HG03469 (cell line): ENCODE measurements around the gene XAF1.
"Not testable (repeated sequence)": the region's sequence is repeated elsewhere in the genome, so short reads cannot be mapped to it uniquely, and the experiment has no call there.

ENCODE experiments used
- ATAC-seq: cut with Tn5 transposase; IDR thresholded peaks from one replicate; pipeline ENCODE4 v1.9.1; 2021; ENCODE audit warnings: mild to moderate bottlenecking, moderate library complexity, moderate number of reproducible peaks; ENCODE audit not compliant: unreplicated experiment

Gene XAF1

DNA sequence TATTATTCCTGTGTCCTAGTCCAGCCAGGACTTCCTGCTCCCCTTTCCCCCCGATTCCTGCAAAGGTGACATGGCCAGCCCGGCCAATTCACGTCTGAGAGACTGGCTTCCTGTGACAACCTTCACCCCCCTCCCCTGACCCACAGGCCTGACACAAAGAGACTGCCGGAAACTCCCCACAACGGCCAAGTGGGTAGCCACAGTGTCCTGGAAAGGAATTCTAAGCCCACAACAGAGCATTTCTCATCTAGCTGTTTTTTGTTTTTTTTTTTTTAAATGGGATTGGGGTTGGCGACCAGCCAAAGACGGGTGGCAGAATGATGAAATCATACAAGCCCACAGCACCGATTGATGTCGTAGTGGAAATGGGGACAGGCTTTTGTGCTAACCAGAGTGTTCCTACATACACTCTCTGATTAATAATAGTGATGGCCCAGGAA, 2.8 kb upstream of the XAF1 start:
- ATAC-seq, result no peak

DNA sequence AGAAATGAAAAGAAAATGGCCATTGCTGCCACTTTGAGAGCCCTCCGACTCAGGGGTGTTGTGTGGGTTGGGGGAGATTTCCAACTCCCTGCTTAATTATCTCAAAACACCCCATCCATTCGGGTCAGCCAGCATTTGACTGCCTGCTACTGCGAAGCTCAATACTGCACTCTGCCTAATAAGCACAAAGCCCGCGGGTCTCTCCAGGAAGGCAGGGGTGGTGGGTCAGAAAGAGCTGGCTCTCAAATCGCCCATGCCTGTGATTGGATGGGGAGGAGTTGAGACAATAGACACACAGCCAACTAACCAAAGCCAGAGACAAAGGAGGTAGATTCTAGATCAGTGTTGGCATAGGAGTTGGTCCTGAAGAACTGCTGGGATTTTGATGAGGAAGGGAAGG, 2.3 kb upstream of the XAF1 start:
- no peak for ATAC-seq

DNA sequence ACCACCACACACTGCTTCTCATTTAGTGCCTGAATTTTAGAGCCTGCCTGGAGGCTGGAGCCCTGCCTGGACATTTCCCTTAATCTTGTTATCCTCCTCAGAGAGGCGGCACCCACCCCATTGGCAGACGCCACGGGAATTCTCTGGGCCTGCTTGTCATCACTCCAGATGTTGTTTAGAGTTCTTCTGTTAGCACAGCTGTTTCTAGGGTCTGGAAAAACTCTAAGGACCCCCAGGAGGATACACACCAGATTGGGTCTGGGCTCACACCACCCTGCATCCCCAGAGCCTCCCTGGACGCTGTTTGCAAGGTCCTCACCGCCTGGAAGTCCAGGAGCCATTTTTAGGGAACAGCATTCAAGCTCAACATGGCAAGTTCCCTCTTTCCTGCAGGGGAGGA, 565 bp upstream of the XAF1 start:
- ATAC-seq, result no peak

DNA sequence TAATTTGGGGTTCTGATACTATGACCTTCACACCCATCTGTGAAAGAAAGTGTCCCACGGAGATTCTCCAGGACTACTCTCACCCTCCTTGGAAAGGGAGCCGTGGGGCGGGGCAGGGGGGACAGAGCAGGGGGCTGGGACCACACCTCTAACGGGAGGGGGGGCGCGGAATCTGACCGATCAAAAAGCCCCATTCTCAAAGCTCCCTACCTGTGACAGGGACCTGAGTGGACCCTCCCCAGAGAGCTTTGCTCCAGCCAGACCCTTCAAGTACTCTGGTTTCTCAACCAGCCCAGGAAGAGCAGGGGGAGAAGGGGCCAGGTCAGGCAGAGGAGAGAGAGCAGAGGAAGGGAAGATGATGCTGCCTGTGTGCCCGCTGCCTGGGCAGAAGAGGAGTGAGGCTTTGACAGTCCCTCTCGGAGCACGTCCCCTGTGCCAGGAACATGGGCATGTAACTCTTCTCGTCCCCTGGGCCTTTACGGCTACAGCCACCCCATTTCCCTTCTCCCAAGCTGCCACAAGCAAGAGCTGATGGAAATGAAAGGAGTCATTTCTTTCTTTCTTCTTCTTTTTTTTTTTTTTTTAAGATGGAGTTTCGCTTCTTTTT, 682 bp downstream of the XAF1 start:
- no peak for ATAC-seq

DNA sequence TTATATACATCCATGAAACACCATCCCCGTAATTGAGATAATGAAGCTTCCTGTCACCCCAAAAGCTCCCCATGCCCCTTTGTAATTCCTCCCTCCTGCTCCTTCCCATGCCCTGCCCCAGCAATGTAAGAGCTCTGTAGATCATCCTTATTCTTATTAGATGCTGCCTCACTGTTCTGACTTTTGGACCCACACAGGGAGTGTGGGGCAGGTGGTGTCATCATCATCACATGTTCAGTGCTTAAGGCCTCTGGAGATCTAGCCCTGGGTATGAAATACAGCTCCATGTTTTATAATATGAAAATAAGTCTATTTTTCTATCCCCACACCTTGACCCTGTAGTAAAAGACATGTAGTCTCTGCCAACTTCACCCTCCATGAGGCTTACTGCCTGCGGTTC, 1.9 kb downstream of the XAF1 start:
- no peak for ATAC-seq

DNA sequence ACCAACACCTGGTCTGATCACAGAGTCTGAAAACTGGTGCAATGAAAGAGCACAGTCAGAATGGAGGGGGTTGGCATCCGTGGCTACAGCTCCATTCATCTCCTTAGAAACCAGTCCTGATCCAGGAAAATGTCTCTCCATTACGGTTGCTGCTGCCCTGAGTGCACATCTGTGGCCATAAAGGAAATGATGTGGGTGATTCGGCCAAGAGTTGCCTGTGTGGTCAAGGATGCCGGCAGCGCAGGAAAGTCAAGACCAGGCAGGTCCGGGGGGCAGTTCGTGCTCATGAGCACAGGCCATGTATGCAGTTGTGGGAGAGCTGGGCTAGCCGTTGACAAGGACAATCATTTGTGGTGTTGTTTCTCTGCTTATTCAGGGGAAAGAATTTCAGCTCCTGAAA, 5.9 kb downstream of the XAF1 start:
- no peak for ATAC-seq

DNA sequence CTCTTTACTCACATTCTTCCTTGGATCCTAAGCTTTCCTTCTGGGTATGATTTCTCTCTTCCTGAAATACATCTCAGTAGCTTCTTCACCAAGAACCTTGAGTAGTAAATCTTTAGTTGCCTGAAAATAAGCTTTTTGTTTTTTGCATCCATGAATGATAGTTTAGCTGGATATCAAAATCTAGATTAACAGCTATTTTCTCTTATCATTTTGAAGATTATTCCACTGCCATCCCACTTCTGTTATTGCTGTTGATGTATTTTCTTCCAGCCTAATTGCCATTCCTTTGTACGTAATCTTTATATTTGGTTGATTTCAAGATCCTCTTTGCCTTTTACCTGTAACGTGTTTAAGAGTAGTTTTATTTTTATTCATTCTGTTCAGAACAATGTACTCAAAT, 12.6 kb downstream of the XAF1 start:
- ATAC-seq, result no peak

DNA sequence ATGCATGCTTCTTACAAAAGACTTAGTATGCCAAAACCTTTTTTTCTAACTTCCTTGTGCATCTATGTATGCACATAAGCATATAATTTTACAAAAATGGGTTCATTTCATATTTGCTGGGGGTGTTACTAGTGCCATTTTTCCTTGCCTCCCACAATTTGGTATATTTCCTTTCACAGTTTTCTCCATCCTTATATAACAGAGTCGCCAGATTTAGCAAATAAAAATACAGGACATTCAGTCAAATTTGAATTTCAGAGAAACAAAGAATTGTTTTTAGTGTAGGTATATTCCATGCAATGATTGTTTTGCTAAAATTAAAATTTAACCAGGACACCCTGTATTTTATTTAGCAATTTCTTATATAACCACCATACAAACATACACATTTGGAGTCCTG, 16.2 kb downstream of the XAF1 start:
- no peak for ATAC-seq

DNA sequence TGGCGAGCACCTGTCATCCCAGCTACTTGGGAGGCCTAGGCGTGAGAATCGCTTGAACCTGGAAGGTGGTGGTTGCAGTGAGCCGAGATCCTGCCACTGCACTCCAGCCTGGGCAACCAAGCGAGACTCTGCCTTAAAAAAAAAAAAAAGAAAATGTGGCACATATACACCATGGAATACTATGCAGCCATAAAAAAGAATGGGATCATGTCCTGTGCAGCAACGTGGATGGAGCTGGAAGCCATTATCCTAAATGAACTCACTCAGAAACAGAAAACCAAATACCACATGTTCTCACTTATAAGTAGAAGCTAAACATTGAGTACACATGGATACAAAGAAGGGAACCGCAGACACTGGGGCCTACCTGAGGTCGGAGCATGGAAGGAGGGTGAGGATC, 19.1 kb downstream of the XAF1 start:
- not testable (repeated sequence) for ATAC-seq

DNA sequence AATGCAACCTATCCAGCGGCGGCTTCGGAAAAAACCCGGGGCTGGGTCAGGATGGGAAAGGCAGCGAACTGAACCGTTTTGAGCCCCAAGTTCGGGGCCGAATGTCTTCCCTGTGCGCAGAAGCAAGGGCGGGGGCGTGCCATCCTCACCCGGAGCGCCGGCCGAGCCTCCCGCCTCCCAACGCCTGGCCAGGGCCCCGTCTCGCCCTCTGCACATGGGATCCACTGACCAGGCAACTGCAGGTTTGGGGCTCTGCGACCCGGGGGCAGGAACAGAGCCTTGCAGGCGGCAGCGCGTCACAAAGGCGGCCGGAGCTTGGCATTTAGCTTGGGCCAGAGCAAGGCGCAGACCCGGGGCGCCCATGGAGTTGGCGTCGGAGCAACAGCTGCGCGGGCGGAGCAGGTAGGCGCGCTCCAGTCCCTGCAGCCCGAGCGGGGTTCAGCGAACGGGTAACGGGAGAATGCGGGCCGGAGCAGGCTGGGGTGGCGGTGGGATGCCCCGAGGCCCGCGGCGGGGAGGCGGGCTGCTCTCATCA, 20.1 kb downstream of the XAF1 start, which contains the start of gene FBXO39:
Gene FBXO39, plus strand, starts transcription at position 345 of the 535 bp plus-strand sequence. CDS start 3,654 bp downstream, outside the sequence.
- no peak for ATAC-seq

DNA sequence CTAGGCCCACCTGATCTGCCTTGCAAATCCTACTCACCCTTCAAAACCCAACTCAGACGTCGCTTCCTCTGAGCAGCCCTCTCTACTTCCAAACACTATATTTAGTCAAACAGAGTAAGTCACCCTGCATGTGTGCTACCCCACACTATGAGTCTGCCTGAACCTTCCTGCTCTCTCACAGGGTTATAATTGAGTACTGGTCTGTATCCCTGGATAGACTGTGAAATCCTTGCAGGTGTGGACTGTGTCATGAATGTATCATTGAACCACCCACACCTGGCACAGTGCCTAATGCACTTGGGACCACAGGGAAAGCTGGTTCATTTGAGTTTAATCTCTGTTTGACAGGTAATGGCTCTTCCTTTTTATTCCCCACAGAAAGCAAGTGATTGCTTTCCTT, 23.6 kb downstream of the XAF1 start:
- no peak for ATAC-seq

DNA sequence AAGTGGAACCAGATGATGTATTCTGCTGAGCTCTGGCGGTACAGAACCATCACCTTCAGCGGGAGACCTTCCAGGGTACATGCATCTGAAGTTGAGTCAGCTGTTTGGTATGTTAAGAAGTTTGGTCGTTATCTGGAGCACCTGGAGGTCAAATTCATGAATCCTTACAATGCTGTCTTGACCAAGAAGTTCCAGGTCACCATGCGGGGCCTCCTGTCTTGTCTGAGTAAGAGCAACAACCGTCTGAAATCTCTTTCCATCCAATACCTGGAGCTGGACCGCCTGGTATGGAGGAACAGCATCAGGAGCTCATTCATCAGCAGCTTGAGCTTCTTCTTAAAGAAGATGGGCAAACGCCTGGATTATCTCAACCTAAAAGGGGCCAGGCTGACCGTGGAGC, 24.2 kb downstream of the XAF1 start:
- ATAC-seq, result no peak

DNA sequence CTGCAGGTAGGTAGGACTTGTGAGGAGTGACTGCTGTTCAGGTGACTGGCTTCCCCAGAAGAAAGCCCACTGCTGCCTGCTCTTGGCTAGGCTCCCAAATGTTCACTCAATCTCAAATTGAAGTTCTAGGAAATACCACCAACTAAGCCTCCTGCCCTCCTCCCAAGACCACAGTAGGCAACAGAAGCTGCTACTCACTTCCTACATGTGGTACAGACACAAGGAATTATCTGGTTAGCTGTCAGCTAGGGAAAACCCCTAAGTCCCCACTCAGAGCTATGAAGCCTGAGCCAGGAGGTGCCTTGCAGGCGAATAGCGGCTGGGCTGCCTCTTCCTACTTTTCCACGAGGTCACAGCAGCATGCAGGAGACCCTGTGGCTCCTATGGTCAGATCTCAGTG, 25.0 kb downstream of the XAF1 start:
- ATAC-seq, result no peak

DNA sequence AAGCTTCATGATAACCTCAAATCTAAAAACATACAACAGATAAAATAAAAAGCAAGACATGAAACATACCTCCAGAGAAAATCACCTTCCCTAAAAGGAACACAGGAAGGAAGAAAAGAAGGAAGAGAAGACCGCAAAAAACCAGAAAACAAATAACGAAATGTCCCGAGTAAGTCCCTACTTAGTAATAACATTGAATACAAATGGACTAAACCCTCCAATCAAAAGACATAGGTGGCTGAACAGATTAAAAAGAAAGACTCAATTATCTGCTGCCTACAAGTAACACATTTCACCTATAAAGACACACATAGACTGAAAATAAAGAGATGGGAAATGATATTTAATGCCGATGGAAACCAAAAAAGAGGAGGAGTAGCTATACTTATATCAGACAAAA, 26.4 kb downstream of the XAF1 start:
- ATAC-seq, result no peak

DNA sequence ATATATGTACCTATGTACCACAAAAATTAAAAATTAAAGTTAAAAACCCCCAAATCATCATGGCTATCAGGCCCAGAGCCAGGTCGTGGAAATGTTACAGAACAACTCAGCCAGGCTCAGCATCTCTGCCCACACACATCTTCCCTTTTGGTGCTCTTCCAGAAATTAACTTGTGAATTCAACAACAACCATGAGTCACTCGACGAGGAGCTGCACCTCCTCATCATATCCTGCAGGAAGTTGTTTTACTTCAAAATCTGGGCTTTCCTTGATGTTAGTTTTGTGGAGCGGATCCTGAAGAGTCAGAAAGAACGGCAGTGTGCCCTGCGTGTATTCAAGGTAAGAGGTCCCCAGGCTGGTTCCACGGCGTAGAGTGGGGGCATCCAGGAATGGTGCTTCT, 30.8 kb downstream of the XAF1 start:
- no peak for ATAC-seq

DNA sequence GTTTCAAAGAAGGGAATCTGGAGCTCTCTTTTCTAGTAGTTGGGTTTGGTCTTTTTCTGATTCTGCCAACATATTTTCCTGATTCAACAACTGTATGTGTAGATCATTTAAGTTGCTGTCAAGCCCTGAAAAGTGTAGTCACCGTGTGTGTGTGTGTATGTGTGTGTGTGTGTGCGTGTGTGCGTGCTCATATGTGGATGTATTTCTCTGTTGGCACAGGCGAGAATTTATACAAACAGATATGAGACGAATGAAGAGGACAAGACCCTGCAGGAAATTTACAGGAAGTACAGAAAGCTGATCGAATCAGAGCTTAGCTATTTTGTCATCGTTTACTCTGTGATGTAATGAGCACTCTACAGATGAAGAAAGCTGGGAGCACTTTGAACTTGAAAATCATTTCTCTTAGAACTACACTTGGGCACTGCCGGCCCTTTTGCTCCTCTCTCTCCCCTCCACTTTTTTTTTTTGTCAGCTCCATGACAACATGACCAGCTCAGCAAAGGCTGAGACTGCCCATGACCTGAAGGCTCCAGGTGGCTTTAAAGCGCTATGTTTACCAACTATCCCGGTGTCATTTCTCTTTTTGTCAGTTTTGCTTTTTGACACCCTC, 31.3 kb downstream of the XAF1 start:
- ATAC-seq, result no peak

DNA sequence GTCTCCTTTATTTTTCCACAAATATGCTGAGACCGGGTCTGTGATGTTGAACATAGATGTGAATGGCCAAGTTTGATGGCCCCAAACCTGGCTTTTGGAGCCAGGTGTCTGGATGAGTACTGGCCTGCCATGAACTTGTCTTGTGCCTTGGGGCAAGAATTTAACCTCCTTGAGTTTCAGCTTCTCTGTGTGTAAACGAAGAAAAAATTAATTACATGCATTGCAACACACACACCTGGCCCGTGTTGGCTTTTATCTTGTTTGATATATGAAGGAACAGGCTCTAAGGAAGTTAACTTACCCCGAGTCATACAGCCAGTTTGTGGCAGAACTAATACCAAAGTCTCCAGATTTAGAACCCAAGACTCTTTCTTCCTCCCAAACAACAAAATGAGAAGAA, 33.3 kb downstream of the XAF1 start:
- ATAC-seq, result no peak

DNA sequence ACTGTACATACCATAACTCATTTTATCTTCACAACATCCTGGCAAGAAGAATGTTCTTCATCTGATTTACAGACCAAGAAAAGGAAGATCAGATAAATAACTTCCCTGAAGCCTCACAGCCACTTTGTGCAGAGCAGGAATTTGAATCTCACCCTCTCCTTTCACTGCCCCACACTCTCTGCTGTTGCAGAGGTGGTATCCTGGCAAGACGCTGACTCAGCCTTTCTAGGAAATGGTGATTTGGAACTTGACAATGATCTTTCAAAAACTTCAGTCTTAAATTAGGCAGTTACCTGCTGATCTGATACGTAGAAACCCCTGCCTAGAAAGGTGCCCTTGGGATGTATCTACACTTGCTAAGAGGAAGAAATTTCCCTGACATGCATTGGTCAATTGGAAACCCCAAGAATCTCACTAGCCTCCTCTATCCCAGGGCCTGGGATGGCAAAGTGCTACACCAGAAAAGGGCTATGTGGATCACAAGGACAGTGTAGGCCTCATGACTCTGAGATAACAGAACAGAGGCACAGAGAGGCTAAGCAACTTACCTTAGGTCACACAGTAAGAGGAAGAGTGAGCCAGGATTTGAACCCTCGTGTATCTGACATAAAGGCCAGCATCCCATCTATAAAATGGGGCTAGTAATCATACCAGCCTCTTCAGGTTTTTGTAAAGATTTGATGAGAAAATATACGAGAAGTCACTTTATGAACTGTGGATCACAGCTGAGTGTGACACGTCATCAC, 38.1 kb downstream of the XAF1 start:
- no peak for ATAC-seq

DNA sequence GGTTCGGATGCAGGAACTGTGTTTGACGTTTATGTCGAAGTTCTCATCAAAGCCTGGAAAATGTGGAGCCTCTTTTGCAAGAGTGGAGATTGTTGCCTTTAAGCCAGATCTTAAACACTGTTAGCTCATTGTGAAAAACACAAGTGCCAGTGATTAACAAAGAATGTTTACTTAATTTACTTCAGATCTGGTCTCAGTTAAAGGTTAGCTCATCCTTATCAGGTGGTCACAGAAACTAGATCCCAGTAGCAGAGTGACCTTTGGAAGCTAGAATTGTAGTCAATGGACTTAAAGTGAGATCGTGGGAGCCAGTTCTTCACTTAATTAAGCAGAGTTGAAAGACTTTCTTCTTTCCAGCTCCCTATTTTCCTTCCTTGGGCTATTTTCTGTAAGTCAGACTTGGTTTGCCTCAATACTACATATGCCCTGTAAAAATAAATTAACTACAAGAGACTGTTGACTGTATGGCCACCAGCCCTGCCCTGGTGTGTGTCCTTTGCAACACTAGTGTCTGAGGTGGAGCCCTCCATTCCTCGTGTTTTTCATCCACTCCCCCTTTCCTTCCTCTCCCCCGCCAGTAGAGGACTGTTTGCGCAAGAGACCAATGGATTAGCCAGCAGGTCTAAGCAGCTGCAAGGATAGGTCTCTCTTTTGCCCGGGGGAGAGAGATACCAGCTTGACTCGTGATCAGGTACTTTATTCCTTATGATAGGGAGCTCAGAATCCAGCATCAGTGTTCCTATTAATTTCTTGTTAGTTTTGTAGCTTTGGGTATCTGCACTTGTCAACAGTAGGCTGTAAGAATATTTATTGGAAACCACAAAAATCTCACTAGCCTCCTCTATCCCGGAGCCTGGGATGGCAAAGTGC, 40.4 kb downstream of the XAF1 start:
- ATAC-seq, result no peak

DNA sequence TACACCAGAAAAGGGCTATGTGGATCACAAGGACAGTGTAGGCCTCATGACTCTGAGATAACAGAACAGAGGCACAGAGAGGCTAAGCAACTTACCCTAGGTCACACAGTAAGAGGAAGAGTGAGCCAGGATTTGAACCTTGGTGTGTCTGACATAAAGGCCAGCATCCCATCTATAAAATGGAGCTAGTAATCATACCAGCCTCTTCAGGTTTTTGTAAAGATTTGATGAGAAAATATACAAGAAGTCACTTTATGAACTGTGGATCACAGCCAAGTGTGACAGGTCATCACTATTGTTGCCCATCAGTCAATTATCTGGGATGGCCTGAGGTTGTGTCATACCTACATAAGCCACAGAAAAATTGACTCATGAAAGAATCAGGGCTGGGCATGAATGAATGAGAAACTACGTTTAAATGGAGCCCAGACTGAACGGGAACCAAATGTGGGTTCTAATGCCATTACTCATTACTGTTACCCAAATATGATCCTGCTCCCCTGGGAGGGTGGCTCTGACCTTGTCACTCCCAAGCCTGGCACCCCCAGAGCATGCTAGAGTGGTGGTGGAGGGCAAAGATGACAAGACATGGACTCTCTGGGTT, 41.1 kb downstream of the XAF1 start:
- ATAC-seq, result no peak
